VCaP (cell line): ENCODE results near the gene NR1I2.

ENCODE experiments used
- H3K27ac ChIP-seq: fragments of 450-650 bp; 2 replicates; pipeline ENCODE4 v1.5.1; 2017
- TF ChIP-seq, protein P1 (sequence below): fragments of 450-650 bp; conservative IDR thresholded peaks from 2 replicates; pipeline ENCODE4 v1.5.1; 2017; ENCODE audit warnings: mild to moderate bottlenecking, moderate library complexity

Gene NR1I2

DNA sequence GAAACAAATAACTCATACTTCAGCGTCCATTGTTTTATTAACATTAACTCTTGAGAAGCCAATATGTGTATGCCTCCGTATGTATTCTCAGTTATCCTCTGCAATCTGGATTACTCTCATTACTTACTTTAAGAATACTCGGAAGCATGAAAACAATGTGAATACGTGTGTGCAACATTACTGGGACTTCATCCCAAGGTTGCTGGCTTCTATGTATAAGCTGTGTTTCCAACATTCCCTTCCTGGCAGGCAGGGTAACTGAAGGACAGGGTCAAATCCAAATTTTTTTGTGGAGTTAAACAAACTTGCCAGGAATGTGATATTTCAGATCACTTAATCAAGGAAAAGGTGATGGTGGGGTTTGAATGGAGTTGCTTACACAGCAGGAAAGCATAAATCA is 34.5 kb upstream of the NR1I2 start:
- no peak overlapping the region for H3K27ac ChIP-seq
- TF ChIP-seq, protein P1, sequence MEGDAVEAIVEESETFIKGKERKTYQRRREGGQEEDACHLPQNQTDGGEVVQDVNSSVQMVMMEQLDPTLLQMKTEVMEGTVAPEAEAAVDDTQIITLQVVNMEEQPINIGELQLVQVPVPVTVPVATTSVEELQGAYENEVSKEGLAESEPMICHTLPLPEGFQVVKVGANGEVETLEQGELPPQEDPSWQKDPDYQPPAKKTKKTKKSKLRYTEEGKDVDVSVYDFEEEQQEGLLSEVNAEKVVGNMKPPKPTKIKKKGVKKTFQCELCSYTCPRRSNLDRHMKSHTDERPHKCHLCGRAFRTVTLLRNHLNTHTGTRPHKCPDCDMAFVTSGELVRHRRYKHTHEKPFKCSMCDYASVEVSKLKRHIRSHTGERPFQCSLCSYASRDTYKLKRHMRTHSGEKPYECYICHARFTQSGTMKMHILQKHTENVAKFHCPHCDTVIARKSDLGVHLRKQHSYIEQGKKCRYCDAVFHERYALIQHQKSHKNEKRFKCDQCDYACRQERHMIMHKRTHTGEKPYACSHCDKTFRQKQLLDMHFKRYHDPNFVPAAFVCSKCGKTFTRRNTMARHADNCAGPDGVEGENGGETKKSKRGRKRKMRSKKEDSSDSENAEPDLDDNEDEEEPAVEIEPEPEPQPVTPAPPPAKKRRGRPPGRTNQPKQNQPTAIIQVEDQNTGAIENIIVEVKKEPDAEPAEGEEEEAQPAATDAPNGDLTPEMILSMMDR = no peak

DNA sequence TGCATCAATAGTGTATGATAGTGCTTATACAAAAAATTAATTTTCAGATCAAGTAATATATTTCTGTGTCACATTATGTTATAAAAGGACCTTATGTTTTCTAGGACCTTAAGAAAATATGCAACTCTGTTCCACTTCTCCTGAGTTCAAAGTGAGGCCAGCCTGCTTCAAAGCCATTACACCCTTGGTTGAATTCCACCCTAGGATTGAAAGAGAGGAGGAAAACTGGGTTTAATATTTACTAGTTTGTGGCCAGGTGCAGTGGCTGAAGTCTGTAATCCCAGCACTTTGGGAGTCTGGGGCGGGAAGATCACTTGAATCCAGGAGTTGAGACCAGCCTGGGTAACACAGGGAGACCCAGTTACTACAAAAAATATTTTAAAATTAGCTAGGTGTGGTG is 32.9 kb upstream of the NR1I2 start:
- TF ChIP-seq, protein P1 = no peak
- H3K27ac ChIP-seq = no peak overlapping the region

DNA sequence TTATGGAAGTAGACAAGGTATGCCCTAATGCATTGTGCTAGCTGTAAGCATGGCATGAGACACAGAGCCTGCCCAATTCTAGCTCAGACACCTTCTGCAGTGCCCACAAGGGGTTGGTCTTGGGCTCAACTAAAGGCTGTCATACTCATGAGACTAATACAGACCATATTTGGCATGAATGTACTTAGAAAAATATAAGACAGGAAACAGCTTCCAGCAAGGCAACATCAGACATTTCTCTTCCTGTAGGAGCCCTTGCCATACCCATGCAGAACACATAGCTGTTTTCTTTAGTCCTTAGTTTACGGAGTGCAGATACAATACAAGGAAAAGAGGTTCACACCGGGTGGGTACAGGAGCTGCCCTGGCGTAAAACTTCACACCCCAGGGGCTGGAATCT is 30.5 kb upstream of the NR1I2 start:
- TF ChIP-seq, protein P1 = no peak

DNA sequence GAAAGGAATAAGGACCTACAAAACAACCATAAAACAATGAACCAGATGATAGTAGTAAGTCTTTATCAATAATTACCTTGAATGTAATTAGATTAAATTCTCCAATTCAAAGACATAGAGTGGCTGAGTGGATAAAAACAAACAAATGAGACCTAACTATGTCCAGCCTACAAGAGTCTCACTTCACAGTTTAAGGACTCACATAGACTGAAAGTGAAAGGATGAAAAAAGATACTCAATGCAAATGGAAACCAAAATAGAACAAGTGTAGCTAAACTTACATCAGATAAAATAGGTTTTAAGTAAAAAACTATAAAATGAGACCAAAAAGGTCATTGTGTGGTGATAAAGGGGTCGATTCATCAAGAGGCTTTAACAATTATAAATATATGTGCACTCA is 21.9 kb upstream of the NR1I2 start:
- H3K27ac ChIP-seq = no peak overlapping the region
- TF ChIP-seq, protein P1 = no peak

More for the DNA sequence above, 30.5 kb upstream of the NR1I2 start:
- H3K27ac ChIP-seq = no peak overlapping the region

DNA sequence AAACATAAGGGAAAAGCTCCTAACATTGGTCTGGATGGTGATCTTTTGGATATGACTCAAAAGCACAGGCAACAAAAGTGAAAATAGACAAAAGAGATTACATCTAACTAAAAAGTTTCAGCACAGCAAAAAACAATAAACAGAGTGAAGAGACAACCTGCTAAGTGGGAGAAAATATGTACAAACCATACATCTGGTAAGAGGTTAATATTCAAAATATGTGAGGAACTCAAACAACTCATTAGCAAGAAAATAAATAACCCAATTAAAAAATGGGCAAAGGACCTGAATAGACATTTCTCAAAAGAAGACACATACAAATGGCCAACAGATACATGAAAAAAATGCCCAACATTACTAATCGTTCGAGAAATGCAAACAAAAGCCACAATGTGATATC is 19.0 kb upstream of the NR1I2 start:
- TF ChIP-seq, protein P1 = no peak
- H3K27ac ChIP-seq = no peak overlapping the region

DNA sequence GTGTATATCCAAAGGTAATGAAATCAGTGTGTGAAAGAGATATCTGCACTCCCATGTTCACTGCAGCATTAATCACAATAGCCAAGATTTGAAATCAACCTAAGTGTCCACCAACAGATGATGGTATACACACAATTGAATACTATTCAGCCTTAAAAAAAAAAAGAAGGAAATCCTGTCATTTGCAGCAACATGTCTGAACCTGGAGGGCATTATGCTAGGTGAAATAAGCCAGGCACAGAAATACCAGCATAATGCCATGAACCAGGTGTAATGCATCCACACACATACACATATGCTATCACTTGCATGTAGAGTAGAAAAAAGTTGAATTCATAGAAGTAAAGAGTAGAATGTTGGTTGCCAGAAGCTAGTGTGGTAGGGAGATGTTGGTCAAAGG is 18.4 kb upstream of the NR1I2 start:
- TF ChIP-seq, protein P1 = no peak
- no peak overlapping the region for H3K27ac ChIP-seq

DNA sequence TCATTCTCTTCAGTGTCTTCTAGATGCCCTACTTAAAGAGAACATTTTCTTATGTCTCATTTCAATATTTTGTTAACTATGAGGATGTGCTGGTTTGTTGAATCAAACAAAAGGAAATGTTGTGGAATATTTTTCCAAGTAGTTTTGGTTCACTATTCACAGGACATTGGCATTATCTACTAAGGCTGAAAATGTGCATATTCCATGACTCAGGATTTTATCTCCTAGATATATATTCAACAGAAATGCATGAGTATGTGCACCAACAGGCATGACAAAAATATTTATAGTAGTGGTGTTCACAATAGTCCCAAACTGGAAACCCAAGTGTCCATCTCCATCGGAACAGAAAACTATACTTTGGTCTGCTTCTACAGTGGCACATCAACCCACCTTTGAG is 16.7 kb upstream of the NR1I2 start:
- no peak overlapping the region for H3K27ac ChIP-seq
- TF ChIP-seq, protein P1 = no peak
